Naive thymus-derived CD8-positive, alpha-beta T cell (primary cell): ENCODE data around the gene TSHZ1. TPM values are rescaled to one million over a fixed set of nuclear protein-coding genes. Genes with fewer than 3 reads are reported as not detected.

ENCODE experiments used
- ATAC-seq, 2 donors: fragments of 150-1000 bp; cut with Tn5 transposase in 1 of 2; sonication (Bioruptor Pico), chemical (Tn5 transposase) in 1 of 2; 1 replicate in 1 of 2; 2 replicates in 1 of 2; pipeline ENCODE4 v1.10.0; 2021; ENCODE audit warnings: mild to moderate bottlenecking in 2 of 2, moderate library complexity in 2 of 2
- POLR2A ChIA-PET: fragments of 350-600 bp; sonication (Branson Sonifier 250); formaldehyde crosslinking; loops from one replicate; lab custom pipeline; 2021; ENCODE audit warnings: antibody characterized with exemption; lab: Charles Lee
- DNase-seq, 10 donors: peaks; one replicate each; pipeline versions ENCODE4 v3.0.0 to v3.0.0-alpha.2; 2020 to 2022
- H3K27ac Mint-ChIP-seq, 10 donors: one replicate each; pipeline ENCODE4 v1.8.0; 2020 to 2022; ENCODE audit warnings: mild to moderate bottlenecking in 10 of 10, mixed read lengths in 10 of 10, moderate library complexity in 4 of 10, inconsistent platforms in 1 of 10
- H3K27me3 Mint-ChIP-seq, 5 donors: one replicate each; pipeline ENCODE4 v1.8.0; 2021 to 2022; ENCODE audit warnings: mixed read lengths in 5 of 5
- H3K36me3 Mint-ChIP-seq, 3 donors: one replicate each; pipeline ENCODE4 v1.8.0; 2020 to 2022; ENCODE audit warnings: mixed read lengths in 3 of 3, mild to moderate bottlenecking in 2 of 3, inconsistent platforms in 1 of 3
- H3K4me1 Mint-ChIP-seq, 4 donors: one replicate each; pipeline ENCODE4 v1.8.0; 2021 to 2022; ENCODE audit warnings: mixed read lengths in 4 of 4
- H3K4me3 Mint-ChIP-seq, 10 donors: one replicate each; pipeline ENCODE4 v1.8.0; 2020 to 2022; ENCODE audit warnings: mild to moderate bottlenecking in 10 of 10, mixed read lengths in 10 of 10, moderate library complexity in 6 of 10, inconsistent platforms in 1 of 10
- H3K9me3 Mint-ChIP-seq, 9 donors: one replicate each; pipeline ENCODE4 v1.8.0; 2020 to 2022; ENCODE audit warnings: mixed read lengths in 9 of 9, mild to moderate bottlenecking in 3 of 9, inconsistent platforms in 1 of 9, moderate library complexity in 1 of 9
- polyA plus RNA-seq, 3 donors: library from polyadenylated mRNA; unstranded; fragments of 300-500 nt; fragmentation: Illumina TruSeq; gene quantifications; one replicate each; pipeline ENCODE4 v1.2.3, GENCODE V29; 2021
- total RNA-seq, 8 experiments: library from RNA in 2 of 8; stranded (reverse) in 2 of 8; gene quantifications; one replicate each; pipeline ENCODE4 v1.2.3 and lab custom pipeline; 2021 to 2026

TSHZ1 gene
- total and polyA plus RNA-seq, 5 experiments from 2014 or later, result 2.8 to 33.6 (median 7.1) TPM

- Mint-ChIP-seq H3K36me3 (peaks cover 0 to 14% (median 9%) of the 10 kb centered on the region in 3 donors), H3K27ac (peak overlapping the region in 7 of 10 donors; percentile 29 to 91 (median 63)), H3K4me3 (peak overlapping the region in 2 of 10 donors; percentile 13 to 68), H3K27me3 (no peaks in the 10 kb centered on the region), H3K9me3 (no peaks in the 10 kb centered on the region), H3K4me1 (peaks cover 27 to 80% (median 72%) of the 10 kb centered on the region in 4 donors)
- DNase-seq, result no peak
- ATAC-seq, result peak in 1 of 2 donors; percentile 52
- POLR2A ChIA-PET, result interaction anchor here (1.1 to 2.9 kb wide), 5 partner anchors 15 to 19 kb away, joined by 3 to 16 read pairs (median 6); partner anchors contain the start of genes PTGR3 and TSHZ1
Measured at GRCh38 chr18:75229437-75229836, 18.8 kb downstream of the TSHZ1 start.

DNA sequence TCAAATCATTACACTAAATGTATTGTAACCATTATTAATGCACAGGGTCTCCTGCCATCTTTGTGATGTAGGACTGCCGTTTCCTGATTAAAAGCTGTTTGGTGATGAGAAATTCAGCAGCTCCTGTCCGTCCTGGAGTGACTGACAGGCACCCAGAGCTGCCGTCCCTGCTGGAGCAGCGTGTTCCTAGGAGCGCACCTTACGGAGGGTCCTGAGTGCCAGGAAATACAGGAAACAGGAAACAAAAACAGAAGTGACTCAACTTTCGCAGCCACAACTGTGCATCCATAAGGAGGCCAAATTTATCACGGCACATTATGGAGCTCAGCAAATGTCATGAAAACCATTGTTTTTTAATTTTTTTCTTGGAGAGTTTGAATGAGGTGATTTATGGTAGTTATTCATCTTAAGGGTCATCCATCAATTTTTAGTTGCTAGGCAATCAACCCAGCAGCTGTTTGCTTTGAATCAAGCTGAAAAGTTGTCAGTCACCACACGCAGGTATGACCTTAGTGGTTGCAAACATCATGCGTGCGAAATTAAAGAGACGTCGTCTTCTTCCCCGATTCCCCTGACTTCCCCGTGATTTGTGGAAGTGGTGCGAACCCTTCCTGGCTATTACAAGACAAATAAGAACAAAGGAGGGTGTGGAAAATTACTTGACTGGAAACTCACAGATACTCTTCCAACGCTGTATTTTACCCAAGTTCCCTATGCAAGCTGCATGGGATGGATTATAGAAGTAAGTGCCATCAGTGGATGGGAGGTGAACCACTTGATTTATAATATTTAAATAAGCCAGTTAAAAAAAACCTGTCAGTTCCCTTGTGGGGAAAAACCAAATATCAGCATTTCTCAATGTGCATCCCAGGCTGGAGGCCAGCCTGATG, 19.8 kb downstream of the TSHZ1 start:
- POLR2A ChIA-PET, result interaction anchor here (1.1 to 2.9 kb wide), 3 partner anchors 16 to 20 kb away, joined by 3 to 16 read pairs (median 5); partner anchors contain the start of genes PTGR3 and TSHZ1
- Mint-ChIP-seq H3K27me3 (no peaks in the 10 kb centered on the region), H3K4me1 (peaks cover 25 to 81% (median 69%) of the 10 kb centered on the region in 4 donors), H3K4me3 (no peak overlapping the region), H3K9me3 (no peaks in the 10 kb centered on the region), H3K36me3 (peaks cover 0 to 15% (median 10%) of the 10 kb centered on the region in 3 donors), H3K27ac (peak overlapping the region in 5 of 10 donors; percentile 36 to 63 (median 48))
- DNase-seq (no peak), ATAC-seq (no peak)

DNA sequence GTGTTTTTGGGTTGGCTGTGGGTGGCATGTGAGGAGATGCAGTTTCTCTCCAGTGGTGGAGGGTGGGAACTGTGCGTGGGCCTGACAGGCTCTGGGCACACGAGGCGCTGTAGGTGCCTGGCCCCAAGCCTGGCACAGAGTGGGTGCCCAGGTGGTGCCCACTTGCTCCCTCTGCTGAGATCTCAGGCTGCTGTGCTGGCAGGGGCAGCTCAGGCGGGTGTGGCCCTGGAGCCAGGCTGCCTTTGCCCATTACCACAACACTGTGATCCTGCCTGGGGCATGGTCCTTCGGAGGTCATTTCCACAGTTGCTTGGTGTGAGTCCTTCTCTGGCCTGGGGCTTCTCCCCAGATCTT, 20.4 kb downstream of the TSHZ1 start:
- Mint-ChIP-seq H3K4me3 (no peak overlapping the region), H3K27me3 (no peaks in the 10 kb centered on the region), H3K9me3 (no peaks in the 10 kb centered on the region), H3K36me3 (peaks cover 0 to 19% (median 10%) of the 10 kb centered on the region in 3 donors), H3K27ac (peak overlapping the region in 1 of 10 donors; percentile 57), H3K4me1 (peaks cover 26 to 82% (median 71%) of the 10 kb centered on the region in 4 donors)
- POLR2A ChIA-PET, result no interaction called here
- ATAC-seq (peak in 1 of 2 donors; percentile 37), DNase-seq (no peak)

DNA sequence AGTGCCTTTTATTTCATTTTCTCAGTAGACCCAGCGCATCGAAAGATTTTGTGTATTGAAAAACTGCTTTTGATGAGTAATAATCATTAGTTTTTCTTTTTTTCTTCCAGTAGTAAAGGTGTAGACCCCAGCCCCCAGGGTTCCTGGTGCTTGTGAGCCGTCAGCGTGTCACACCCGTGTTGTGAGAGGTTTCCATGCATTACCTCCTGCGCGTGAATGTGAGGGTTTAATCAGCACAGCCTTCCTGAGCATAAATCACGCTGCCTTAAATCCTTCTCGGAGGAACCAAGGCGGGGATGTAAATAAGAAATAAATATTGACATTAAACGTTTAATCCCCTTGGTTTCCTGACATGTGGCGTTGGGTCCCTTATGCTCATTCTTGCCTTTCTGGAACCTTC, 24.3 kb downstream of the TSHZ1 start:
- Mint-ChIP-seq H3K4me3 (no peak overlapping the region), H3K27ac (no peak overlapping the region), H3K9me3 (no peaks in the 10 kb centered on the region), H3K4me1 (peaks cover 20 to 67% (median 49%) of the 10 kb centered on the region in 4 donors), H3K27me3 (no peaks in the 10 kb centered on the region), H3K36me3 (peaks cover 0 to 25% (median 14%) of the 10 kb centered on the region in 3 donors)
- POLR2A ChIA-PET, result no interaction called here
- no peak for DNase-seq
- no peak for ATAC-seq

- ATAC-seq (no peak), DNase-seq (no peak)
- Mint-ChIP-seq H3K27me3 (no peaks in the 10 kb centered on the region), H3K27ac (peak overlapping the region in 1 of 10 donors; percentile 14), H3K9me3 (no peaks in the 10 kb centered on the region), H3K4me3 (no peak overlapping the region), H3K4me1 (peaks cover 22 to 66% (median 43%) of the 10 kb centered on the region in 4 donors), H3K36me3 (peaks cover 0 to 17% (median 10%) of the 10 kb centered on the region in 3 donors)
- POLR2A ChIA-PET, result no interaction called here
Measured at GRCh38 chr18:75235896-75236295, 25.3 kb downstream of the TSHZ1 start.

- Mint-ChIP-seq H3K4me3 (no peak overlapping the region), H3K9me3 (no peaks in the 10 kb centered on the region), H3K4me1 (peaks cover 28 to 73% (median 55%) of the 10 kb centered on the region in 4 donors), H3K27ac (peak overlapping the region in 3 of 10 donors; percentile 5 to 88 (median 85)), H3K27me3 (no peaks in the 10 kb centered on the region), H3K36me3 (peaks cover 0 to 17% (median 13%) of the 10 kb centered on the region in 3 donors)
- DNase-seq (no peak), ATAC-seq (no peak)
- POLR2A ChIA-PET, result no interaction called here
Measured at GRCh38 chr18:75238100-75238499, 27.5 kb downstream of the TSHZ1 start.

DNA sequence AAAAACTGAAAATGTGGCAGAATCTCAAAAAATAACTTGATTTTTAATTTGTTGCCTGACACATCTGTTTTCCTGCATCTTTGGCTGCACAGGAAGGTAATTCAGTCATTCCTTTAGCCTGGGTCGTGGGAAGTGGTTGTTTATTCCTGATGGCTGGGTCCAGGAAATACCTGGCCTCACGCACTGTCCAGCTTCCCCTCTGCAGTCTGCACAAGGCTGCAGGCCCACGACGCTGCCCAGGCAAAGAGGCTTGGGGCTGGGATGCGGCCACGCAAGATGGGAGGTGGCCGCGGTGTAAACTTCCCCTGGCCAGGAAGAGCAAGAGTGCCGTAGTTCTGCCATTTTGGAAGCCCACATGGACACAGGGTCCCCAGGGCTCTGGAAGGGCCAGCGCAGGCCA, 28.2 kb downstream of the TSHZ1 start:
- ATAC-seq, result no peak

DNA sequence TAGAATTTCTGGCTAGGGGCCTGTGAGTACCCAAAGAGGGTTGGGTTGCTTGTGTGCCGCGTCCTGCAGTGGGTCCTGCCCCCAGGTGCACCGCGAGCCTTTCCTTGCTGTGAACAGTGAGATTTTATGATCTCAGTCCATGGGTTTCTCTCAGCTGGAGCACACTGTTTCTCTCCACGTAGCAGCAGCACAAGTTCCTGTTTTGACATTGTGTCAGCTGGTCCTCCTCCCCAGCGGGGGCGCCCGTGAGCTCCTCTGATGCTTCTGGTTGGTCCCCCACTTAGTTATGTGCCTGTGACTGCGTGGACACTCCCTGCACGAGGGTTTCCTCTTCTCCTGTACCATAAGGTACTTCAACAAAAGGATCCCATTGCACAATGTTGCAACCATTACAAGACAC, 29.8 kb downstream of the TSHZ1 start:
- Mint-ChIP-seq H3K4me1 (peaks cover 27 to 74% (median 62%) of the 10 kb centered on the region in 4 donors), H3K4me3 (no peak overlapping the region), H3K27me3 (no peaks in the 10 kb centered on the region), H3K27ac (peak overlapping the region in 1 of 10 donors; percentile 37), H3K36me3 (peaks cover 0 to 15% (median 9%) of the 10 kb centered on the region in 3 donors), H3K9me3 (no peaks in the 10 kb centered on the region)
- DNase-seq (no peak), ATAC-seq (peak in 1 of 2 donors; percentile 54)
- POLR2A ChIA-PET, result interaction anchor here (9.1 kb wide), 1 partner anchor 30 kb away, joined by 93 read pairs; the partner anchor contains the start of genes PTGR3 and TSHZ1

More for the DNA sequence above, 28.2 kb downstream of the TSHZ1 start:
- Mint-ChIP-seq H3K9me3 (no peaks in the 10 kb centered on the region), H3K4me1 (peaks cover 28 to 73% (median 54%) of the 10 kb centered on the region in 4 donors), H3K4me3 (no peak overlapping the region), H3K36me3 (peaks cover 0 to 17% (median 13%) of the 10 kb centered on the region in 3 donors), H3K27me3 (no peaks in the 10 kb centered on the region), H3K27ac (peak overlapping the region in 2 of 10 donors; percentile 60 to 85)
- POLR2A ChIA-PET, result no interaction called here
- no peak for DNase-seq

DNA sequence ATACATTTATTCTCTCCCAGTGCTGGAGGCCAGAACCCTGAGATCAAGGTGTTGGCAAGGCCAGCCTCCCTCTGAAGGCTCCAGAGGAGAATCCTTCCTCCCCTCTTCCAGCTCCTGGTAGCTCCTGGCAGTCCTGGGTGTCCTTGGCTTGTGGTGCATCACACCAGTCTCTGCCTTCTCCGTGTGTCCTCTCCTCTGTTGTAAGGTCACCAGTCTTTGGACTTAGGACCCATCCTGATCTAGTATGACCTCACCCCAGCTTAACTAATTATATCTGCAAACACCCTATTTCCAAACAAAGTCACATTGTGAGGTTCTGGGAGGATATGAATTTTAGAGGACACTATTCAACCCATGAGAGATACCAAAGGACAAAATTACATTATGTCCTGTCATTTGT, 31.1 kb downstream of the TSHZ1 start:
- H3K4me1 Mint-ChIP-seq, result peaks cover 35 to 80% (median 66%) of the 10 kb centered on the region in 4 donors
- ATAC-seq, result no peak
- H3K36me3 Mint-ChIP-seq, result peaks cover 0 to 10% (median 6%) of the 10 kb centered on the region in 3 donors
- no peaks in the 10 kb centered on the region for H3K9me3 Mint-ChIP-seq
- POLR2A ChIA-PET, result interaction anchor here (9.1 kb wide), 1 partner anchor 32 kb away, joined by 93 read pairs; the partner anchor contains the start of genes PTGR3 and TSHZ1
- H3K27me3 Mint-ChIP-seq, result no peaks in the 10 kb centered on the region
- no peak overlapping the region for H3K4me3 Mint-ChIP-seq
- H3K27ac Mint-ChIP-seq, result peak overlapping the region in 3 of 10 donors; percentile 19 to 22 (median 22)
- no peak for DNase-seq

GRCh38 chr18:75244351-75245313, 34.0 kb downstream of the TSHZ1 start:
- POLR2A ChIA-PET, result interaction anchor here (1.6 to 9.1 kb wide), 4 partner anchors 16 to 35 kb away, joined by 4 to 93 read pairs (median 11); partner anchors contain the start of genes PTGR3 and TSHZ1
- Mint-ChIP-seq H3K9me3 (no peaks in the 10 kb centered on the region), H3K4me1 (peaks cover 32 to 85% (median 80%) of the 10 kb centered on the region in 4 donors), H3K27me3 (no peaks in the 10 kb centered on the region), H3K4me3 (peak overlapping the region in 3 of 10 donors; percentile 0 to 60 (median 26)), H3K27ac (peak overlapping the region; percentile 50 to 97 (median 80)), H3K36me3 (peaks cover 0 to 5% (median 1%) of the 10 kb centered on the region in 3 donors)
- ATAC-seq, result peak in 1 of 2 donors; percentile 46
- peak in 3 of 10 donors; percentile 30 to 68 (median 46) for DNase-seq

GRCh38 chr18:75246721-75247610, 36.4 kb downstream of the TSHZ1 start:
- ATAC-seq (peak; percentile 12 to 28), DNase-seq (peak in 1 of 10 donors; percentile 31)
- Mint-ChIP-seq H3K36me3 (no peaks in the 10 kb centered on the region), H3K4me3 (peak overlapping the region; percentile 80 to 93 (median 89)), H3K9me3 (no peaks in the 10 kb centered on the region), H3K4me1 (peaks cover 36 to 87% (median 83%) of the 10 kb centered on the region in 4 donors), H3K27me3 (no peaks in the 10 kb centered on the region), H3K27ac (peak overlapping the region; percentile 89 to 98 (median 95))
- POLR2A ChIA-PET, result interaction anchor here (0.6 to 9.1 kb wide), 7 partner anchors 18 to 838 kb away, joined by 3 to 93 read pairs (median 4); partner anchors contain the start of genes PTGR3 and TSHZ1
